PFSK-1 (cell line): Measurements from ENCODE around the gene DGKB.

Experiments used
- FOXP2 ChIP-seq: optimal IDR thresholded peaks from 2 replicates; pipeline ENCODE3; 2011; ENCODE audit warnings: borderline replicate concordance, control low read depth, inconsistent platforms; ENCODE audit not compliant: insufficient read depth; ENCODE audit errors: extremely low read length, extremely low read depth
- POLR2AphosphoS5 ChIP-seq: IDR thresholded peaks from 2 replicates; pipeline ENCODE4 v1.6.1; 2012; ENCODE audit warnings: low read depth, mild to moderate bottlenecking, control low read depth, low read length, moderate library complexity
- SIN3A ChIP-seq: IDR thresholded peaks from 2 replicates; pipeline ENCODE4 v1.6.1; 2012; ENCODE audit warnings: mild to moderate bottlenecking, low read length, moderate library complexity, borderline replicate concordance; ENCODE audit not compliant: insufficient read depth
- TAF1 ChIP-seq: IDR thresholded peaks from 2 replicates; pipeline ENCODE4 v1.6.1; 2012; ENCODE audit warnings: low read length, control low read depth, borderline replicate concordance; ENCODE audit not compliant: insufficient read depth
- TF ChIP-seq, protein P1 (sequence below), 2 experiments: IDR thresholded peaks; 2 replicates each; pipeline versions ENCODE4 v1.6.1 to v1.8.0; 2011 to 2012; ENCODE audit warnings: low read depth in 2 of 2, low read length in 2 of 2, control low read depth in 1 of 2, inconsistent platforms in 1 of 2, mild to moderate bottlenecking in 1 of 2, moderate library complexity in 1 of 2; ENCODE audit not compliant: insufficient read depth in 1 of 2

Gene DGKB

DNA sequence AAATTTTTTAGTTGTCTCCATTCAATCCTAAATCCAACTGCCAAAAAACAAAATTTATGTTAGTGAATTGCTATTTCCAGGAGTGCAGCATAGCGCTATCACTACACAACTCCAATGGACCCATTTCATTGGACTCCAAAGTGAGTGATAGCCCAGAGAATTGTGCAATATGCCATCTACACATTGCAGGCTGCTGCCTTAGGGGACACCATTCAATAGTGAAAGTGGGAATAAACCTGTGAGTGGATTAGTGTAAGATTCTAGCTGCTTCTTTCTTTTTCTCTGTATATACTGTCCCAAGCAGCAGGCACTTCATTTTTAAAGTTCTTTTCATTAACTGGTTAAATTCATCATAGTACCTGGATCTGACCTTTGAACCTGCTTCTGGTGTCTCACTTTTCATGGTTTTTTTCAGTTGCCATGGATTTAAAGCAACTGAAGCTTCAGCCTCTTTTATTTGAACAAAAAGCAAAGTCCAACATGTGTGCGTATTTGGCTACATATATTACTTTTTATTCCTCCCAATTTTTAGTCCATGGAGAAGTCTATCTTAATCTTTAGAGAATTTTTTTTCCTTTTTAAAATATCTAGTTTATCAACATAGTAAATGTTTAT lies 97.3 kb downstream of the DGKB start:
- TF ChIP-seq FOXP2 (no peak), SIN3A (no peak), TAF1 (no peak), POLR2AphosphoS5 (no peak)
- TF ChIP-seq, protein P1, sequence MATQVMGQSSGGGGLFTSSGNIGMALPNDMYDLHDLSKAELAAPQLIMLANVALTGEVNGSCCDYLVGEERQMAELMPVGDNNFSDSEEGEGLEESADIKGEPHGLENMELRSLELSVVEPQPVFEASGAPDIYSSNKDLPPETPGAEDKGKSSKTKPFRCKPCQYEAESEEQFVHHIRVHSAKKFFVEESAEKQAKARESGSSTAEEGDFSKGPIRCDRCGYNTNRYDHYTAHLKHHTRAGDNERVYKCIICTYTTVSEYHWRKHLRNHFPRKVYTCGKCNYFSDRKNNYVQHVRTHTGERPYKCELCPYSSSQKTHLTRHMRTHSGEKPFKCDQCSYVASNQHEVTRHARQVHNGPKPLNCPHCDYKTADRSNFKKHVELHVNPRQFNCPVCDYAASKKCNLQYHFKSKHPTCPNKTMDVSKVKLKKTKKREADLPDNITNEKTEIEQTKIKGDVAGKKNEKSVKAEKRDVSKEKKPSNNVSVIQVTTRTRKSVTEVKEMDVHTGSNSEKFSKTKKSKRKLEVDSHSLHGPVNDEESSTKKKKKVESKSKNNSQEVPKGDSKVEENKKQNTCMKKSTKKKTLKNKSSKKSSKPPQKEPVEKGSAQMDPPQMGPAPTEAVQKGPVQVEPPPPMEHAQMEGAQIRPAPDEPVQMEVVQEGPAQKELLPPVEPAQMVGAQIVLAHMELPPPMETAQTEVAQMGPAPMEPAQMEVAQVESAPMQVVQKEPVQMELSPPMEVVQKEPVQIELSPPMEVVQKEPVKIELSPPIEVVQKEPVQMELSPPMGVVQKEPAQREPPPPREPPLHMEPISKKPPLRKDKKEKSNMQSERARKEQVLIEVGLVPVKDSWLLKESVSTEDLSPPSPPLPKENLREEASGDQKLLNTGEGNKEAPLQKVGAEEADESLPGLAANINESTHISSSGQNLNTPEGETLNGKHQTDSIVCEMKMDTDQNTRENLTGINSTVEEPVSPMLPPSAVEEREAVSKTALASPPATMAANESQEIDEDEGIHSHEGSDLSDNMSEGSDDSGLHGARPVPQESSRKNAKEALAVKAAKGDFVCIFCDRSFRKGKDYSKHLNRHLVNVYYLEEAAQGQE (IDR thresholded peaks at IDR 0.05; ENCODE audit: insufficient read depth in 1 of 2, low read depth in 2 of 2, low read length in 2 of 2), result no peak

DNA sequence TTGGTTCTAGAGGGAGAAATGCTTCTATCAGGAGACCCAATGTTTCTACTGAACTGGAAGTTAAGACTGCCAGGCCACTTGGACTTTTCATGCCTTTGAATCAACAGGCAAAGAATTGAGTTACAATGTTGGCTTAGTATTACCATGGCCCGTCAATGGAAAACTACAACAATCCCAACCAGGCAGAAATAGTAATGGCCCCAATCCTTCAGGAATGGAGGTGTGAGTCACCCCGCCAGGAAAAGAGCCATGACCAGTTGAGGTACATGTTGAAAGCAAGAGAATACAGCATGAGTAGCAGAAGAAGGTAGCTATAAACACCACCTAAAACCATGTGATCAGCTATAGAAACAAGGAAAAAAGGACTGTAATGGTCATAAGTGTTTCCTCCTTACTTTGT lies 101.9 kb downstream of the DGKB start:
- TF ChIP-seq POLR2AphosphoS5 (no peak), SIN3A (no peak), FOXP2 (no peak), TAF1 (no peak)
- TF ChIP-seq, protein P1 (IDR thresholded peaks at IDR 0.05; ENCODE audit: insufficient read depth in 1 of 2, low read depth in 2 of 2, low read length in 2 of 2), result no peak

DNA sequence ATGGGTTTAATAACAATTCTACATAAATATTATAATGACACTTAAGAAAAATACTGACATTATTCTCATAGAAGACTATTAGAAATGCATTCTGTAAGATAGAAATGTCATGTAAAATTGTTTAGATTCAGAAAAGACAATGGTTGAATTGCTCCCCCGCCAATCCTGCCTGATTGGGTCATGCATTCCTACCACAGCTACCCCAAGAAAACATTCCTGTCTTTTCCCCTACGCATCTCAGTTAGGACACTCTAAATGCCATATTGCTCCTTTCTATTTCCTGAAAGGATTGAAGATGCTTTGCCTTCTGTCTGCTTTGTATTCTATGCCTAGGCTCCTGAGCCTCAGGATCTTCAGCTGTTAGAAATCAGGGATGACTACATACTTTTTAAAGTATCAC lies 109.4 kb downstream of the DGKB start:
- TF ChIP-seq SIN3A, result no peak
- TF ChIP-seq FOXP2, result no peak
- TF ChIP-seq TAF1, result no peak
- no peak for TF ChIP-seq POLR2AphosphoS5
- TF ChIP-seq, protein P1 (IDR thresholded peaks at IDR 0.05; ENCODE audit: insufficient read depth in 1 of 2, low read depth in 2 of 2, low read length in 2 of 2), result no peak

DNA sequence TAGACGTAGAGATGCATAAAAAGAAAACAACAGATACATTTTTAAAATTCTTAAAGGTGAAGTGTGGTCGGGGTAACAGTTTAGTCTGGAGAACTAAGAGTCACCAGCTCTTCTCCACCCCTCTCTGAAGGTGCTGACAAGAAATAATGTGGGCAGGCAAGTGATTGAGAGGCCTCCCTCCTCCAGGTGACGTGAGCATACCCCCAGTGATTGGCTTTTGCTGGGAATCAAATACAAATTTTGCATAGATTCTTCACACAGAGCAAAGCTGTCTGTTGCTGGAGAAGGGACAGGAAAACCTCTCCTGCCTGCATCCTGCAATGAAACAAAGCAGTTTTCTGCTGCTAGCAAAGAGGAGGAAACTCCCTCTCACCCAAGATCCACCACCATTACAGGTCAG lies 115.0 kb downstream of the DGKB start:
- TF ChIP-seq, protein P1 (IDR thresholded peaks at IDR 0.05; ENCODE audit: insufficient read depth in 1 of 2, low read depth in 2 of 2, low read length in 2 of 2), result no peak
- TF ChIP-seq SIN3A, result no peak
- no peak for TF ChIP-seq POLR2AphosphoS5
- TF ChIP-seq TAF1, result no peak
- no peak for TF ChIP-seq FOXP2
